ENCODE measurements around the gene ARHGEF28.

Gene ARHGEF28

GRCh38 chr5:73946278-73946677 is 320.3 kb downstream of the ARHGEF28 start:
- TF ChIP-seq REST (IDR thresholded peaks at IDR 0.05; ENCODE audit: insufficient read depth in 1 of 2, low read depth in 2 of 2, low read length in 2 of 2) (no peak), SIN3A (IDR thresholded peaks at IDR 0.05; ENCODE audit: borderline replicate concordance, insufficient read depth, low read length) (no peak), FOXP2 (optimal IDR thresholded peaks at IDR 0.05; ENCODE audit: borderline replicate concordance, extremely low read depth, extremely low read length, insufficient read depth) (no peak), POLR2AphosphoS5 (IDR thresholded peaks at IDR 0.05; ENCODE audit: low read depth, low read length) (no peak), TAF1 (IDR thresholded peaks at IDR 0.05; ENCODE audit: borderline replicate concordance, insufficient read depth, low read length) (no peak)

- TF ChIP-seq POLR2AphosphoS5 (IDR thresholded peaks at IDR 0.05; ENCODE audit: low read depth, low read length) (no peak), TAF1 (IDR thresholded peaks at IDR 0.05; ENCODE audit: borderline replicate concordance, insufficient read depth, low read length) (no peak), FOXP2 (optimal IDR thresholded peaks at IDR 0.05; ENCODE audit: borderline replicate concordance, extremely low read depth, extremely low read length, insufficient read depth) (no peak), REST (IDR thresholded peaks at IDR 0.05; ENCODE audit: insufficient read depth in 1 of 2, low read depth in 2 of 2, low read length in 2 of 2) (no peak), SIN3A (IDR thresholded peaks at IDR 0.05; ENCODE audit: borderline replicate concordance, insufficient read depth, low read length) (no peak)
Observed at GRCh38 chr5:73946919-73947602, 321.1 kb downstream of the ARHGEF28 start.

- TF ChIP-seq POLR2AphosphoS5 (IDR thresholded peaks at IDR 0.05; ENCODE audit: low read depth, low read length) (no peak), REST (IDR thresholded peaks at IDR 0.05; ENCODE audit: insufficient read depth in 1 of 2, low read depth in 2 of 2, low read length in 2 of 2) (no peak), SIN3A (IDR thresholded peaks at IDR 0.05; ENCODE audit: borderline replicate concordance, insufficient read depth, low read length) (no peak), FOXP2 (optimal IDR thresholded peaks at IDR 0.05; ENCODE audit: borderline replicate concordance, extremely low read depth, extremely low read length, insufficient read depth) (no peak), TAF1 (IDR thresholded peaks at IDR 0.05; ENCODE audit: borderline replicate concordance, insufficient read depth, low read length) (no peak)
Observed at GRCh38 chr5:73947906-73948640, 322.1 kb downstream of the ARHGEF28 start.

- no peak for TF ChIP-seq REST (IDR thresholded peaks at IDR 0.05; ENCODE audit: insufficient read depth in 1 of 2, low read depth in 2 of 2, low read length in 2 of 2)
- TF ChIP-seq POLR2AphosphoS5 (IDR thresholded peaks at IDR 0.05; ENCODE audit: low read depth, low read length): no peak
Observed at GRCh38 chr5:73948720-73949119, 322.7 kb downstream of the ARHGEF28 start.
